K562 (cell line): Measurements from ENCODE around the gene ZBED4. TPM values are rescaled to one million over a fixed set of nuclear protein-coding genes. Genes with fewer than 3 reads are reported as not detected.

ENCODE experiments used
- ATAC-seq: fragments of 200-7000 bp; cut with Tn5 transposase; 3 replicates; pipeline ENCODE4 v1.9.1; 2020; ENCODE audit warnings: moderate library complexity
- BruUV-seq: library from RNA; stranded (reverse); fragments of 400-500 nt; replicated peaks from 2 replicates; lab custom pipeline; 2021; lab: Mats Ljungman, UMichigan
- CTCF ChIA-PET: fragments of 300-600 bp; formaldehyde crosslinking; extraction: SDS; loops from one replicate; lab custom pipeline; 2021; ENCODE audit warnings: low intra/inter-chr PET ratio; lab: Yijun Ruan, JAX
- POLR2A ChIA-PET: fragments of 300-600, 350-650 bp; sonication (Branson Sonifier 250); formaldehyde crosslinking; extraction: SDS; loops from one replicate; lab custom pipeline; 2021; ENCODE audit warnings: antibody characterized with exemption, inconsistent platforms; lab: Yijun Ruan, JAX
- DNase-seq, 4 experiments: peaks; one replicate each; pipeline versions ENCODE4 v3.0.0 to v3.0.0-alpha.2; 2011 to 2018; ENCODE audit warnings: low spot score in 3 of 4, mixed read lengths in 3 of 4; ENCODE audit errors: extremely low read depth in 1 of 4
- FAIRE-seq: peaks from 2 replicates; lab custom pipeline; 2011; peaks lifted over from hg19 to GRCh38; lab: Jason Lieb, UNC
- H2AFZ ChIP-seq: 2 replicates; pipeline ENCODE4 v1.6.0; 2011; ENCODE audit warnings: low read depth, low read length, control low read depth, inconsistent platforms
- H3K27ac ChIP-seq: fragments of 200-600 bp; 3 replicates; pipeline ENCODE4 v1.8.0; 2011; ENCODE audit warnings: low read depth, mild to moderate bottlenecking, control low read depth, inconsistent platforms, low read length, moderate library complexity, mixed read lengths; ENCODE audit errors: extremely low read depth
- H3K27me3 ChIP-seq, 2 experiments: fragments of 300-600 bp in 1 of 2; 2 replicates in 1 of 2; 3 replicates in 1 of 2; pipeline versions ENCODE4 v1.6.0 to v1.8.0; 2011; ENCODE audit warnings: inconsistent platforms in 2 of 2, low read length in 2 of 2, mild to moderate bottlenecking in 1 of 2, mixed read lengths in 1 of 2, moderate library complexity in 1 of 2; ENCODE audit not compliant: control insufficient read depth in 2 of 2, insufficient read depth in 2 of 2
- H3K36me3 ChIP-seq: fragments of 300-600 bp; 3 replicates; pipeline ENCODE4 v1.8.0; 2011; ENCODE audit warnings: mild to moderate bottlenecking, low read length, inconsistent platforms; ENCODE audit not compliant: control insufficient read depth, insufficient read depth
- H3K4me1 ChIP-seq, 2 experiments: fragments of 200-600 bp in 1 of 2; replicated peaks in 1 of 2; 2 replicates in 1 of 2; 3 replicates in 1 of 2; pipeline versions ENCODE4 v1.5.1 to v1.8.0; 2011; ENCODE audit warnings: inconsistent platforms in 2 of 2, low read length in 2 of 2, mild to moderate bottlenecking in 1 of 2, mixed read lengths in 1 of 2, moderate library complexity in 1 of 2; ENCODE audit not compliant: control insufficient read depth in 2 of 2, insufficient read depth in 2 of 2
- H3K4me2 ChIP-seq: 2 replicates; pipeline ENCODE4 v1.6.1; 2011; ENCODE audit warnings: low read length, control low read depth, inconsistent platforms, mixed read lengths; ENCODE audit not compliant: insufficient read depth
- H3K4me3 ChIP-seq: fragments of 200-600 bp; sonication (generic), shearing (Covaris generic); 2 replicates; pipeline ENCODE4 v1.5.1; 2016; ENCODE audit warnings: control low read depth, inconsistent platforms
- H3K79me2 ChIP-seq: fragments of 200-600 bp; 3 replicates; pipeline ENCODE4 v1.8.0; 2011; ENCODE audit warnings: low read length, inconsistent platforms; ENCODE audit not compliant: control insufficient read depth, insufficient read depth
- H3K9ac ChIP-seq, 2 experiments: 2 replicates each; pipeline versions ENCODE4 v1.6.0 to v1.6.1; 2011; ENCODE audit warnings: low read depth in 2 of 2, low read length in 2 of 2, control low read depth in 1 of 2, inconsistent platforms in 1 of 2, mild to moderate bottlenecking in 1 of 2, mixed read lengths in 1 of 2; ENCODE audit not compliant: insufficient read depth in 1 of 2
- H3K9me1 ChIP-seq: one replicate; pipeline ENCODE4 v1.6.0; 2011; ENCODE audit warnings: inconsistent platforms, mild to moderate bottlenecking, low read length, moderate library complexity; ENCODE audit not compliant: control insufficient read depth, insufficient read depth
- H3K9me3 ChIP-seq: replicated peaks from 2 replicates; pipeline ENCODE4 v1.5.1; 2011; ENCODE audit warnings: low read depth, low read length, inconsistent platforms; ENCODE audit not compliant: control insufficient read depth, insufficient read depth
- H4K20me1 ChIP-seq: replicated peaks from 2 replicates; pipeline ENCODE4 v1.6.1; 2011; ENCODE audit warnings: low read length, inconsistent platforms, mixed read lengths; ENCODE audit not compliant: control insufficient read depth, insufficient read depth
- CAMTA2 ChIP-seq: fragments of 250-450 bp; sonication (Bioruptor Pico); conservative IDR thresholded peaks from 2 replicates; pipeline ENCODE4 v1.5.1; 2022
- EHMT2 ChIP-seq: fragments of 450-650 bp; IDR thresholded peaks from 2 replicates; pipeline ENCODE4 v1.6.1; 2018; ENCODE audit warnings: antibody characterized with exemption
- ETV5 ChIP-seq: sonication (generic); formaldehyde crosslinking; IDR thresholded peaks from 2 replicates; pipeline ENCODE4 v1.4.0; 2020; ENCODE audit warnings: low read depth, mild to moderate bottlenecking, missing genetic modification reagents
- FIP1L1 ChIP-seq: fragments of 200-400 bp; formaldehyde crosslinking; IDR thresholded peaks from 2 replicates; pipeline ENCODE4 v1.6.1; 2018; ENCODE audit warnings: mild to moderate bottlenecking, low read depth, low read length; ENCODE audit not compliant: poor library complexity, severe bottlenecking
- FOXM1 ChIP-seq, 2 experiments: fragments of 450-650 bp in 1 of 2; sonication (generic) in 1 of 2; formaldehyde crosslinking in 1 of 2; IDR thresholded peaks; 2 replicates each; pipeline versions ENCODE4 v1.6.1 to v1.9.0; 2017 to 2022; ENCODE audit warnings: low read depth in 2 of 2, mild to moderate bottlenecking in 2 of 2, missing genetic modification reagents in 1 of 2, moderate library complexity in 1 of 2
- KAT7 ChIP-seq: sonication (generic); formaldehyde crosslinking; IDR thresholded peaks from 2 replicates; pipeline ENCODE4 v1.8.0; 2022; ENCODE audit warnings: missing genetic modification reagents, mild to moderate bottlenecking, borderline replicate concordance
- KAT8 ChIP-seq: fragments of 450-650 bp; IDR thresholded peaks from 2 replicates; pipeline ENCODE4 v1.6.1; 2016; ENCODE audit warnings: low read depth, mild to moderate bottlenecking
- MAZ ChIP-seq, 2 experiments: fragments of 450-650 bp in 1 of 2; sonication (generic) in 1 of 2; formaldehyde crosslinking; IDR thresholded peaks in 1 of 2; conservative IDR thresholded peaks in 1 of 2; 2 replicates each; pipeline versions ENCODE4 v1.4.0 to v1.5.0; 2020; ENCODE audit warnings: mild to moderate bottlenecking in 1 of 2, missing genetic modification reagents in 1 of 2
- PURB ChIP-seq: sonication (generic); formaldehyde crosslinking; IDR thresholded peaks from 2 replicates; pipeline ENCODE4 v1.9.0; 2021; ENCODE audit warnings: low read depth, mild to moderate bottlenecking, missing genetic modification reagents
- RHOXF2B ChIP-seq: fragments of 250-450 bp; sonication (Bioruptor Pico); conservative IDR thresholded peaks from 2 replicates; pipeline ENCODE4 v1.5.1; 2021
- TGIF2 ChIP-seq: sonication (generic); formaldehyde crosslinking; IDR thresholded peaks from 2 replicates; pipeline ENCODE4 v1.8.1; 2022; ENCODE audit warnings: mild to moderate bottlenecking, missing genetic modification reagents, moderate library complexity
- ZFP1 ChIP-seq: fragments of 450-650 bp; formaldehyde crosslinking; IDR thresholded peaks from 2 replicates; pipeline ENCODE4 v1.4.0; 2020; ENCODE audit warnings: mild to moderate bottlenecking, mixed read lengths
- ZNF121 ChIP-seq: sonication (generic); formaldehyde crosslinking; conservative IDR thresholded peaks from 2 replicates; pipeline ENCODE4 v1.8.0; 2022; ENCODE audit warnings: missing genetic modification reagents
- ZNF696 ChIP-seq: fragments of 250-450 bp; sonication (Bioruptor Pico); conservative IDR thresholded peaks from 2 replicates; pipeline ENCODE4 v1.4.0; 2020; ENCODE audit warnings: mild to moderate bottlenecking, moderate library complexity
- WGBS: fragments of 100-300 bp; shearing (Covaris generic); methylation state at CpG from one replicate; pipeline ENCODE4 v1.1.6; 2016; ENCODE audit warnings: low coverage, mixed read lengths; ENCODE audit not compliant: insufficient coverage; ENCODE audit errors: missing lambda C conversion rate; 5-methylcytosine and 5-hydroxymethylcytosine counted together
- in situ Hi-C: fragments of 300-500 bp; cut with MboI; formaldehyde crosslinking; loops from 4 replicates; pipeline ENCODE4 v1.15.0; 2018; ENCODE audit warnings: inconsistent platforms, mixed read lengths
- intact Hi-C: fragments of 100-400 bp; cut with micrococcal nuclease; formaldehyde crosslinking; loops from 2 replicates; pipeline ENCODE4 v1.14.2; 2022
- polyA plus RNA-seq, 8 experiments: library from polyadenylated mRNA; depleted of rRNA in 4 of 8; stranded (reverse) in 5 of 8; unstranded in 3 of 8; fragments of >200 nt; fragmentation: Nextera tagmentation in 2 of 8; fragmentation: Illumina TruSeq in 1 of 8; extraction: Ambion mirVana in 2 of 8; extraction: Trizol in 1 of 8; gene quantifications; 2 replicates each; pipeline versions ENCODE4 v1.2.1 to v1.2.3, GENCODE V29; 2011 to 2014; ENCODE audit warnings: inconsistent platforms in 1 of 8, missing spikeins in 1 of 8
- total RNA-seq, 7 experiments: library from RNA; depleted of rRNA in 6 of 7; stranded (reverse); fragments of >200 nt in 6 of 7; fragmentation: Illumina TruSeq in 2 of 7; extraction: Trizol in 2 of 7; gene quantifications; 2 replicates each; pipeline versions ENCODE4 v1.2.1 to v1.2.3, GENCODE V29; 2011 to 2021; ENCODE audit warnings: low replicate concordance in 1 of 7
- TF ChIP-seq, protein P1 (sequence below): sonication (generic); formaldehyde crosslinking; IDR thresholded peaks from 2 replicates; pipeline ENCODE4 v1.8.0; 2022; ENCODE audit warnings: mild to moderate bottlenecking, missing genetic modification reagents
- TF ChIP-seq, protein P2 (sequence below): sonication (generic); formaldehyde crosslinking; IDR thresholded peaks from 2 replicates; pipeline ENCODE4 v1.8.0; 2022; ENCODE audit warnings: missing genetic modification reagents, mild to moderate bottlenecking, moderate library complexity, borderline replicate concordance
- TF ChIP-seq, protein P3 (sequence below): fragments of 250-450 bp; sonication (Bioruptor Pico); IDR thresholded peaks from 2 replicates; pipeline ENCODE4 v1.4.0; 2020; ENCODE audit warnings: mild to moderate bottlenecking, moderate library complexity

The ZBED4 gene
- total and polyA plus RNA-seq, 9 of the 15 experiments (the other 6 are each of a cell fraction or from before 2014, with no cell fraction given), result 1.5 to 16.8 (median 7.4) TPM

DNA sequence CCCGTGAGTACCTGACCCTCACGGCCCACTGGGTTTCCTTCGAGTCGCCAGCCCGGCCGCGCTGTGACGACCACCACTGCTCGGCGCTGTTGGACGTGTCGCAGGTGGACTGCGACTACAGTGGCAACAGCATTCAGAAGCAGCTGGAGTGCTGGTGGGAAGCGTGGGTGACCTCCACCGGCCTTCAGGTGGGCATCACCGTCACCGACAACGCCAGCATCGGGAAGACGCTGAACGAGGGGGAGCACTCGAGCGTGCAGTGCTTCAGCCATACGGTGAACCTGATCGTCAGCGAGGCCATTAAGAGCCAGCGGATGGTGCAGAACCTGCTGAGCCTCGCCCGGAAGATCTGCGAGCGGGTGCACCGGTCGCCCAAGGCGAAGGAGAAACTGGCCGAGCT is 32.2 kb downstream of the ZBED4 start:
- Histone ChIP-seq H3K4me3 (no peak overlapping the region), H3K9me1 (no peaks in the 10 kb centered on the region), H4K20me1 (no peaks in the 10 kb centered on the region), H2AFZ (no peak overlapping the region), H3K4me1 (no peaks in the 10 kb centered on the region; a peak in 1 of 5 replicates), H3K27ac (no peak overlapping the region), H3K9ac (no peak overlapping the region), H3K27me3 (no peaks in the 10 kb centered on the region)
- BruUV-seq, result no TSS peak
- no peak for DNase-seq
- in situ Hi-C loops, result no loop called here
- ChIA-PET POLR2A (no interaction called here), CTCF (no interaction called here)
- TF ChIP-seq, protein P1, sequence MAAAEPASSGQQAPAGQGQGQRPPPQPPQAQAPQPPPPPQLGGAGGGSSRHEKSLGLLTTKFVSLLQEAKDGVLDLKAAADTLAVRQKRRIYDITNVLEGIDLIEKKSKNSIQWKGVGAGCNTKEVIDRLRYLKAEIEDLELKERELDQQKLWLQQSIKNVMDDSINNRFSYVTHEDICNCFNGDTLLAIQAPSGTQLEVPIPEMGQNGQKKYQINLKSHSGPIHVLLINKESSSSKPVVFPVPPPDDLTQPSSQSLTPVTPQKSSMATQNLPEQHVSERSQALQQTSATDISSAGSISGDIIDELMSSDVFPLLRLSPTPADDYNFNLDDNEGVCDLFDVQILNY (CRISPR knock-in tag), result no peak
- TF ChIP-seq ZNF121, result no peak
- TF ChIP-seq KAT8, result no peak
- no peak for TF ChIP-seq FIP1L1
- no peak for TF ChIP-seq TGIF2 (CRISPR knock-in tag)
- TF ChIP-seq FOXM1 (IDR thresholded peaks at IDR 0.05; ENCODE audit: low read depth), result no peak
- TF ChIP-seq FOXM1 (CRISPR knock-in tag; IDR thresholded peaks at IDR 0.05; ENCODE audit: low read depth), result no peak
- no peak for TF ChIP-seq PURB (CRISPR knock-in tag)
- TF ChIP-seq MAZ (CRISPR knock-in tag; conservative IDR thresholded peaks at IDR 0.05 in 1 of 2, IDR thresholded peaks at IDR 0.05 in 1 of 2), result no peak
- no peak for TF ChIP-seq ZFP1 (CRISPR knock-in tag)
- TF ChIP-seq, protein P2, sequence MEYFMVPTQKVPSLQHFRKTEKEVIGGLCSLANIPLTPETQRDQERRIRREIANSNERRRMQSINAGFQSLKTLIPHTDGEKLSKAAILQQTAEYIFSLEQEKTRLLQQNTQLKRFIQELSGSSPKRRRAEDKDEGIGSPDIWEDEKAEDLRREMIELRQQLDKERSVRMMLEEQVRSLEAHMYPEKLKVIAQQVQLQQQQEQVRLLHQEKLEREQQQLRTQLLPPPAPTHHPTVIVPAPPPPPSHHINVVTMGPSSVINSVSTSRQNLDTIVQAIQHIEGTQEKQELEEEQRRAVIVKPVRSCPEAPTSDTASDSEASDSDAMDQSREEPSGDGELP (CRISPR knock-in tag), result no peak
- TF ChIP-seq RHOXF2B (CRISPR knock-in tag), result no peak
- no peak for TF ChIP-seq CAMTA2 (CRISPR knock-in tag)
- no peak for TF ChIP-seq KAT7 (CRISPR knock-in tag)
- no peak for TF ChIP-seq ETV5
- TF ChIP-seq EHMT2, result no peak
- TF ChIP-seq ZNF696 (CRISPR knock-in tag), result no peak
- TF ChIP-seq, protein P3, sequence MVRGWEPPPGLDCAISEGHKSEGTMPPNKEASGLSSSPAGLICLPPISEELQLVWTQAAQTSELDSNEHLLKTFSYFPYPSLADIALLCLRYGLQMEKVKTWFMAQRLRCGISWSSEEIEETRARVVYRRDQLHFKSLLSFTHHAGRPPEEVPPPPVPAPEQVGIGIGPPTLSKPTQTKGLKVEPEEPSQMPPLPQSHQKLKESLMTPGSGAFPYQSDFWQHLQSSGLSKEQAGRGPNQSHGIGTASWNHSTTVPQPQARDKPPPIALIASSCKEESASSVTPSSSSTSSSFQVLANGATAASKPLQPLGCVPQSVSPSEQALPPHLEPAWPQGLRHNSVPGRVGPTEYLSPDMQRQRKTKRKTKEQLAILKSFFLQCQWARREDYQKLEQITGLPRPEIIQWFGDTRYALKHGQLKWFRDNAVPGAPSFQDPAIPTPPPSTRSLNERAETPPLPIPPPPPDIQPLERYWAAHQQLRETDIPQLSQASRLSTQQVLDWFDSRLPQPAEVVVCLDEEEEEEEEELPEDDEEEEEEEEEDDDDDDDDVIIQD (CRISPR knock-in tag), result no peak
- TF ChIP-seq, all 486 proteins: peak for 0
- peaks cover 16% of the 10 kb centered on the region; the same call in 2 of the 3 replicates for H3K79me2 ChIP-seq
- FAIRE-seq (no peak), ATAC-seq (no peak)
- intact Hi-C loops, result no loop called here
- no peak overlapping the region for H3K4me2 ChIP-seq
- peaks cover 56% of the 10 kb centered on the region; the same call in 2 of the 3 replicates for H3K36me3 ChIP-seq
- WGBS, result 98% methylated on average over 9 of the region's 35 CpGs
- peaks cover 7% of the 10 kb centered on the region for H3K9me3 ChIP-seq
